K562 (cell line): Measurements from ENCODE around the gene DPP9. TPM values are rescaled to one million over a fixed set of nuclear protein-coding genes. Genes with fewer than 3 reads are reported as not detected.

ENCODE experiments used
- CREB1 ChIP-seq, 2 experiments: sonication (generic) in 1 of 2; formaldehyde crosslinking in 1 of 2; IDR thresholded peaks; 2 replicates each; pipeline versions ENCODE4 v1.6.1 to v1.8.0; 2012 to 2022; ENCODE audit warnings: inconsistent platforms in 1 of 2, mild to moderate bottlenecking in 1 of 2, missing genetic modification reagents in 1 of 2, moderate library complexity in 1 of 2
- HIVEP1 ChIP-seq: fragments of 250-450 bp; sonication (Bioruptor Pico); IDR thresholded peaks from 2 replicates; pipeline ENCODE4 v1.4.0; 2020; ENCODE audit warnings: mild to moderate bottlenecking
- KDM1A ChIP-seq, 2 experiments: fragments of 450-650 bp; IDR thresholded peaks; 2 replicates each; pipeline ENCODE4 v1.6.1; 2016; ENCODE audit warnings: mild to moderate bottlenecking in 2 of 2
- PRPF4 ChIP-seq: fragments of 200-400 bp; formaldehyde crosslinking; IDR thresholded peaks from one replicate; pipeline ENCODE4 v1.6.1; 2017; ENCODE audit warnings: low read length, low read depth, mild to moderate bottlenecking; ENCODE audit not compliant: insufficient read depth, poor library complexity, severe bottlenecking
- ZNF121 ChIP-seq: sonication (generic); formaldehyde crosslinking; conservative IDR thresholded peaks from 2 replicates; pipeline ENCODE4 v1.8.0; 2022; ENCODE audit warnings: missing genetic modification reagents
- polyA plus RNA-seq, 8 experiments: library from polyadenylated mRNA; depleted of rRNA in 4 of 8; stranded (reverse) in 5 of 8; unstranded in 3 of 8; fragments of >200 nt; fragmentation: Nextera tagmentation in 2 of 8; fragmentation: Illumina TruSeq in 1 of 8; extraction: Ambion mirVana in 2 of 8; extraction: Trizol in 1 of 8; gene quantifications; 2 replicates each; pipeline versions ENCODE4 v1.2.1 to v1.2.3, GENCODE V29; 2011 to 2014; ENCODE audit warnings: inconsistent platforms in 1 of 8, missing spikeins in 1 of 8
- total RNA-seq, 7 experiments: library from RNA; depleted of rRNA in 6 of 7; stranded (reverse); fragments of >200 nt in 6 of 7; fragmentation: Illumina TruSeq in 2 of 7; extraction: Trizol in 2 of 7; gene quantifications; 2 replicates each; pipeline versions ENCODE4 v1.2.1 to v1.2.3, GENCODE V29; 2011 to 2021; ENCODE audit warnings: low replicate concordance in 1 of 7
- TF ChIP-seq, protein P1 (sequence below): fragments of 450-650 bp; conservative IDR thresholded peaks from 2 replicates; pipeline ENCODE4 v1.6.1; 2016; ENCODE audit warnings: missing genetic modification characterization, low read depth, mild to moderate bottlenecking, control low read depth, missing compliant biosample characterization

Gene DPP9
- total and polyA plus RNA-seq, 9 of the 15 experiments (the other 6 are each of a cell fraction or from before 2014, with no cell fraction given): 0.90 to 66.7 (median 24.5) TPM

DNA sequence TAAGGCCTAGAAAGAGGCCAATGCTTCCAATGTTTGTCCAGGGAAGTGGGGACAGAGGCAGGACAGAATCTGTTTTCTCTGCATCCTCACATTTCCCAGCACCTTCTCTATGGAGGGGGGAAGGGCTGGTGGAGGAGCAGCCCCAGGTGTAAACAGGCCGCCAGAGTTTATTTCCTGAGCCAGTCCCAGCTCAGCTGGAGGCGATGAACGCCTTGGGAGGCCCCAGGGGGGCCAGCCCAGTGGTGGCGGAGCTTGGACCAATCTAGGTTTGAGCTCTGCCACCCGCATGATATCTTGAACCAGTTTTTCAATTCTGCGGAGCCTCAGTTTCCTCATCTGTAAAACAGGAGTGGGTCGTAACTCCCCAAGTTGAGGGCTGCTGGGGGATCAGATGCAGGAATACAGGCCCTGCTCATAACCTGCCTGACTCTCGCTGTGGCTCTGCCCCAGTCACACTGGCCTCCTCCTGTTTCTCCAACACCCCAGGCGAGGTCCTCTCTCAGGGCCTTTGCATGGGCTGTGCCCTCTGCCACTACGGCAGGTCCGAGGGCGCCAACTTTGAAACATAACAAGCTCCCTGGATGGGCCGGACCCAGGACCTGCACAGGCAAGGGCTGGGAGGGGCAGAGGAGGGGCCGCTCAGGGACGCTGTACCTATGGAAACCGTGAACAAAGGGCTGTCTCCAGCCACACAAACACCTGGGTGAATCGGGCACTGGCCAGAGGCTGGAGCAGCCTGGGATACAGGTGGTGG, 83.2 kb downstream of the DPP9 start (continued):
- TF ChIP-seq, protein P1, sequence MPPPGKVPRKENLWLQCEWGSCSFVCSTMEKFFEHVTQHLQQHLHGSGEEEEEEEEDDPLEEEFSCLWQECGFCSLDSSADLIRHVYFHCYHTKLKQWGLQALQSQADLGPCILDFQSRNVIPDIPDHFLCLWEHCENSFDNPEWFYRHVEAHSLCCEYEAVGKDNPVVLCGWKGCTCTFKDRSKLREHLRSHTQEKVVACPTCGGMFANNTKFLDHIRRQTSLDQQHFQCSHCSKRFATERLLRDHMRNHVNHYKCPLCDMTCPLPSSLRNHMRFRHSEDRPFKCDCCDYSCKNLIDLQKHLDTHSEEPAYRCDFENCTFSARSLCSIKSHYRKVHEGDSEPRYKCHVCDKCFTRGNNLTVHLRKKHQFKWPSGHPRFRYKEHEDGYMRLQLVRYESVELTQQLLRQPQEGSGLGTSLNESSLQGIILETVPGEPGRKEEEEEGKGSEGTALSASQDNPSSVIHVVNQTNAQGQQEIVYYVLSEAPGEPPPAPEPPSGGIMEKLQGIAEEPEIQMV (tag): no peak
- TF ChIP-seq ZNF121 (0 out of 2 replicates have a peak, but pooled peaks have one; percentile 2), HIVEP1 (no peak), CREB1 (IDR thresholded peaks at IDR 0.05) (no peak), CREB1 (CRISPR knock-in tag; IDR thresholded peaks at IDR 0.05) (peak; percentile 35; the same call in 1 of the 2 replicates), KDM1A (IDR thresholded peaks at IDR 0.05) (0 out of 4 replicates have a peak, but pooled peaks of 1 of the 2 experiments have one; percentile 1), PRPF4 (no peak)
